IMR-90 (cell line): Measurements from ENCODE around the gene CABCOCO1. TPM values are rescaled to one million over a fixed set of nuclear protein-coding genes. Genes with fewer than 3 reads are reported as not detected.

Source experiments
- ATAC-seq: fragments of 200-7000 bp; cut with Tn5 transposase; 2 replicates; pipeline ENCODE4 v1.9.1; 2020; ENCODE audit warnings: low read depth, mild to moderate bottlenecking, moderate library complexity
- BruUV-seq: library from RNA; stranded (reverse); fragments of 400-500 nt; replicated peaks from 2 replicates; lab custom pipeline; 2021; lab: Mats Ljungman, UMichigan
- CTCF ChIA-PET: fragments of 300-600 bp; formaldehyde crosslinking; extraction: SDS; loops from one replicate; lab custom pipeline; 2021; ENCODE audit warnings: antibody characterized with exemption; lab: Yijun Ruan, JAX
- POLR2A ChIA-PET: fragments of 300-600 bp; sonication (Branson Sonifier 250); formaldehyde crosslinking; loops from one replicate; lab custom pipeline; 2022; ENCODE audit warnings: antibody characterized with exemption; ENCODE audit not compliant: unreplicated experiment; lab: Charles Lee
- DNase-seq: peaks from one replicate; pipeline ENCODE4 v3.0.0; 2013
- H2AFZ ChIP-seq: replicated peaks from 2 replicates; pipeline ENCODE3; 2013; ENCODE audit warnings: low read length, mild to moderate bottlenecking; ENCODE audit not compliant: poor library complexity
- H2AK5ac ChIP-seq: 2 replicates; pipeline ENCODE4 v1.6.1; 2013; ENCODE audit warnings: low read depth, low read length, inconsistent platforms
- H2AK9ac ChIP-seq: replicated peaks from 2 replicates; pipeline ENCODE3; 2013; ENCODE audit warnings: mild to moderate bottlenecking, low read depth, low read length, moderate library complexity; ENCODE audit not compliant: poor library complexity
- H2BK120ac ChIP-seq: 2 replicates; pipeline ENCODE4 v1.6.1; 2013; ENCODE audit warnings: low read depth, low read length, inconsistent platforms
- H2BK15ac ChIP-seq: 3 replicates; pipeline ENCODE4 v1.6.1; 2013; ENCODE audit warnings: low read depth, low read length, inconsistent platforms
- H2BK20ac ChIP-seq: 2 replicates; pipeline ENCODE4 v1.6.1; 2013; ENCODE audit warnings: low read depth, mild to moderate bottlenecking, inconsistent platforms, low read length, moderate library complexity
- H2BK5ac ChIP-seq: 2 replicates; pipeline ENCODE4 v1.6.1; 2013; ENCODE audit warnings: mild to moderate bottlenecking, low read depth, low read length, inconsistent platforms; ENCODE audit not compliant: poor library complexity, severe bottlenecking
- H3K14ac ChIP-seq: replicated peaks from 2 replicates; pipeline ENCODE4 v1.6.1; 2013; ENCODE audit warnings: low read depth, low read length, inconsistent platforms
- H3K18ac ChIP-seq: 2 replicates; pipeline ENCODE4 v1.6.1; 2013; ENCODE audit warnings: low read depth, low read length, control low read depth
- H3K23ac ChIP-seq: 2 replicates; pipeline ENCODE4 v1.6.1; 2013; ENCODE audit warnings: low read depth, low read length, inconsistent platforms
- H3K27ac ChIP-seq: 2 replicates; pipeline ENCODE4 v1.5.1; 2013; ENCODE audit warnings: mild to moderate bottlenecking, control low read depth, low read length; ENCODE audit not compliant: insufficient read depth
- H3K27me3 ChIP-seq: 2 replicates; pipeline ENCODE4 v1.6.1; 2013; ENCODE audit warnings: low read length; ENCODE audit not compliant: control insufficient read depth, insufficient read depth
- H3K36me3 ChIP-seq: 2 replicates; pipeline ENCODE4 v1.6.1; 2013; ENCODE audit warnings: low read length, mixed read lengths; ENCODE audit not compliant: control insufficient read depth, insufficient read depth
- H3K4ac ChIP-seq: 2 replicates; pipeline ENCODE4 v1.6.1; 2013; ENCODE audit warnings: low read depth, low read length, inconsistent platforms
- H3K4me1 ChIP-seq: 2 replicates; pipeline ENCODE4 v1.6.1; 2013; ENCODE audit warnings: low read length, mixed read lengths; ENCODE audit not compliant: control insufficient read depth, insufficient read depth
- H3K4me2 ChIP-seq: 2 replicates; pipeline ENCODE4 v1.6.1; 2013; ENCODE audit warnings: low read depth, mild to moderate bottlenecking, control low read depth, low read length, moderate library complexity
- H3K4me3 ChIP-seq: 2 replicates; pipeline ENCODE4 v1.5.1; 2013; ENCODE audit warnings: low read depth, mild to moderate bottlenecking, control low read depth, low read length, moderate library complexity; ENCODE audit not compliant: insufficient read depth
- H3K56ac ChIP-seq: 2 replicates; pipeline ENCODE4 v1.6.1; 2013; ENCODE audit warnings: low read length, inconsistent platforms; ENCODE audit not compliant: insufficient read depth; ENCODE audit errors: extremely low read depth
- H3K79me1 ChIP-seq, 2 experiments: 2 replicates each; pipeline ENCODE4 v1.6.1; 2013; ENCODE audit warnings: low read length in 2 of 2, inconsistent platforms in 1 of 2, low read depth in 1 of 2
- H3K9ac ChIP-seq: 2 replicates; pipeline ENCODE4 v1.6.1; 2013; ENCODE audit warnings: low read depth, low read length, control low read depth
- H3K9me1 ChIP-seq: 2 replicates; pipeline ENCODE4 v1.6.1; 2013; ENCODE audit warnings: low read length, inconsistent platforms; ENCODE audit not compliant: insufficient read depth
- H3K9me3 ChIP-seq: 2 replicates; pipeline ENCODE4 v1.6.1; 2013; ENCODE audit warnings: low read length; ENCODE audit not compliant: control insufficient read depth, insufficient read depth
- H4K20me1 ChIP-seq: 2 replicates; pipeline ENCODE4 v1.6.1; 2013; ENCODE audit warnings: low read length, inconsistent platforms; ENCODE audit not compliant: insufficient read depth
- H4K5ac ChIP-seq: 2 replicates; pipeline ENCODE4 v1.6.1; 2013; ENCODE audit warnings: mild to moderate bottlenecking, low read depth, low read length, control low read depth
- H4K8ac ChIP-seq, 2 experiments: 2 replicates each; pipeline ENCODE4 v1.6.1; 2013; ENCODE audit warnings: low read depth in 2 of 2, low read length in 2 of 2, control low read depth in 1 of 2, inconsistent platforms in 1 of 2
- H4K91ac ChIP-seq: 2 replicates; pipeline ENCODE4 v1.6.1; 2013; ENCODE audit warnings: low read depth, low read length, inconsistent platforms; ENCODE audit not compliant: insufficient read depth
- CEBPB ChIP-seq: IDR thresholded peaks from 2 replicates; pipeline ENCODE4 v1.6.1; 2012; ENCODE audit warnings: low read depth, low read length, improper control_type of control experiment
- CHD1 ChIP-seq: IDR thresholded peaks from 2 replicates; pipeline ENCODE4 v1.6.1; 2012; ENCODE audit warnings: low read depth, low read length, improper control_type of control experiment
- ELK1 ChIP-seq: fragments of 150-350 bp; IDR thresholded peaks from 2 replicates; pipeline ENCODE4 v1.6.1; 2016; ENCODE audit warnings: low read depth, mild to moderate bottlenecking, low read length, moderate library complexity, borderline replicate concordance
- MAZ ChIP-seq: IDR thresholded peaks from 2 replicates; pipeline ENCODE4 v1.6.1; 2012; ENCODE audit warnings: low read depth, mild to moderate bottlenecking, low read length, improper control_type of control experiment, moderate library complexity, borderline replicate concordance
- MXI1 ChIP-seq: IDR thresholded peaks from 2 replicates; pipeline ENCODE4 v1.6.1; 2012; ENCODE audit warnings: low read depth, mild to moderate bottlenecking, low read length, moderate library complexity, borderline replicate concordance
- POLR2A ChIP-seq: IDR thresholded peaks from 2 replicates; pipeline ENCODE4 v1.6.1; 2012; ENCODE audit warnings: mild to moderate bottlenecking, low read depth, low read length
- RAD21 ChIP-seq: IDR thresholded peaks from 2 replicates; pipeline ENCODE4 v1.6.1; 2012; ENCODE audit warnings: low read length, improper control_type of control experiment
- RCOR1 ChIP-seq: IDR thresholded peaks from 2 replicates; pipeline ENCODE4 v1.6.1; 2012; ENCODE audit warnings: mild to moderate bottlenecking, low read length, improper control_type of control experiment; ENCODE audit not compliant: insufficient replicate concordance
- RFX5 ChIP-seq: IDR thresholded peaks from 2 replicates; pipeline ENCODE4 v1.8.0; 2012; ENCODE audit warnings: low read depth, mild to moderate bottlenecking, low read length, moderate library complexity
- USF2 ChIP-seq: fragments of 150-350 bp; IDR thresholded peaks from 2 replicates; pipeline ENCODE4 v1.6.1; 2017; ENCODE audit warnings: mild to moderate bottlenecking, antibody characterized with exemption, low read length, low read depth
- dilution Hi-C: fragments of 300-500 bp; cut with HindIII; formaldehyde crosslinking; loops from one replicate; pipeline ENCODE4 v1.14.3; 2018; ENCODE audit warnings: low sequenced_read_pairs; ENCODE audit not compliant: unreplicated experiment
- in situ Hi-C: fragments of 300-500 bp; cut with MboI; formaldehyde crosslinking; loops from 3 replicates; pipeline ENCODE4 v1.14.3; 2019; ENCODE audit warnings: low sequenced_read_pairs, inconsistent platforms, mixed read lengths
- intact Hi-C: fragments of 100-400 bp; cut with micrococcal nuclease; formaldehyde crosslinking; loops from 2 replicates; pipeline ENCODE4 v1.10.0; 2022
- polyA plus RNA-seq, 3 experiments: library from polyadenylated mRNA; depleted of rRNA; stranded (reverse); fragments of >200 nt; gene quantifications; 2 replicates each; pipeline ENCODE4 v1.2.3, GENCODE V29; 2012; ENCODE audit warnings: low replicate concordance in 1 of 3
- total RNA-seq: library from RNA; depleted of rRNA; stranded (reverse); fragments of >200 nt; gene quantifications from 2 replicates; pipeline ENCODE4 v1.2.3, GENCODE V29; 2012

Gene CABCOCO1
- total and polyA plus RNA-seq, 2 of the 4 experiments (the other 2 are of a cell fraction): 0.18 to 0.31 TPM

- dilution Hi-C loops: no loop called here
- no peak overlapping the region for H3K27ac ChIP-seq
Observed at GRCh38 chr10:61669161-61669725, 6.5 kb downstream of the CABCOCO1 start.

More at GRCh38 chr10:61669161-61669725, 6.5 kb downstream of the CABCOCO1 start:
- POLR2A ChIA-PET: no interaction called here
- intact Hi-C loops: no loop called here
- Histone ChIP-seq H2AK9ac (no peak overlapping the region), H3K4me2 (no peak overlapping the region), H2BK20ac (no peak overlapping the region), H3K4me1 (no peaks in the 10 kb centered on the region), H3K4ac (no peak overlapping the region), H3K4me3 (no peak overlapping the region), H4K20me1 (no peaks in the 10 kb centered on the region), H3K36me3 (no peaks in the 10 kb centered on the region), H4K91ac (no peak overlapping the region), H3K56ac (no peak overlapping the region), H3K14ac (no peak overlapping the region), H3K18ac (no peak overlapping the region), H3K27me3 (no peaks in the 10 kb centered on the region), H3K9me1 (no peaks in the 10 kb centered on the region), H2BK120ac (no peak overlapping the region), H3K79me1 (no peaks in the 10 kb centered on the region), H2BK5ac (no peak overlapping the region), H4K8ac (no peak overlapping the region), H4K5ac (no peak overlapping the region), H3K23ac (no peak overlapping the region), H2BK15ac (no peak overlapping the region), H3K9ac (no peak overlapping the region), H2AK5ac (no peak overlapping the region), H3K9me3 (no peaks in the 10 kb centered on the region), H2AFZ (no peak overlapping the region)
- TF ChIP-seq MAZ (no peak), CEBPB (no peak), RCOR1 (no peak), USF2 (no peak), RAD21 (no peak), ELK1 (no peak), POLR2A (no peak), MXI1 (no peak), CHD1 (no peak), RFX5 (no peak)
- BruUV-seq: no TSS peak
- ATAC-seq (0 out of 2 replicates have a peak, but pooled peaks have one; percentile 24), DNase-seq (peak; percentile 11)
- in situ Hi-C loops: no loop called here
- CTCF ChIA-PET: interaction anchor here (0.5 kb wide), 1 partner anchor 80 kb away, joined by 3 read pairs; no protein-coding TSS in a partner anchor
